HUES6 (cell line): ENCODE measurements around the gene OGA.

ENCODE experiments used
- H3K27ac ChIP-seq: 2 replicates; pipeline ENCODE4 v1.7.0; 2013; ENCODE audit warnings: low read depth, mild to moderate bottlenecking, low read length, inconsistent platforms
- H3K27me3 ChIP-seq: 2 replicates; pipeline ENCODE4 v1.6.1; 2013; ENCODE audit warnings: low read length; ENCODE audit not compliant: control insufficient read depth, insufficient read depth
- H3K36me3 ChIP-seq: 2 replicates; pipeline ENCODE4 v1.6.1; 2013; ENCODE audit warnings: low read length; ENCODE audit not compliant: control insufficient read depth, insufficient read depth
- H3K4me1 ChIP-seq: 2 replicates; pipeline ENCODE4 v1.6.1; 2013; ENCODE audit warnings: low read length; ENCODE audit not compliant: control insufficient read depth, insufficient read depth
- H3K4me3 ChIP-seq: 2 replicates; pipeline ENCODE4 v1.5.1; 2013; ENCODE audit warnings: low read depth, low read length
- H3K9ac ChIP-seq: one replicate; pipeline ENCODE4 v1.6.1; 2013; ENCODE audit warnings: mild to moderate bottlenecking, low read length
- H3K9me3 ChIP-seq: 2 replicates; pipeline ENCODE4 v1.6.1; 2013; ENCODE audit warnings: low read depth, low read length; ENCODE audit not compliant: control insufficient read depth, insufficient read depth

OGA gene

DNA sequence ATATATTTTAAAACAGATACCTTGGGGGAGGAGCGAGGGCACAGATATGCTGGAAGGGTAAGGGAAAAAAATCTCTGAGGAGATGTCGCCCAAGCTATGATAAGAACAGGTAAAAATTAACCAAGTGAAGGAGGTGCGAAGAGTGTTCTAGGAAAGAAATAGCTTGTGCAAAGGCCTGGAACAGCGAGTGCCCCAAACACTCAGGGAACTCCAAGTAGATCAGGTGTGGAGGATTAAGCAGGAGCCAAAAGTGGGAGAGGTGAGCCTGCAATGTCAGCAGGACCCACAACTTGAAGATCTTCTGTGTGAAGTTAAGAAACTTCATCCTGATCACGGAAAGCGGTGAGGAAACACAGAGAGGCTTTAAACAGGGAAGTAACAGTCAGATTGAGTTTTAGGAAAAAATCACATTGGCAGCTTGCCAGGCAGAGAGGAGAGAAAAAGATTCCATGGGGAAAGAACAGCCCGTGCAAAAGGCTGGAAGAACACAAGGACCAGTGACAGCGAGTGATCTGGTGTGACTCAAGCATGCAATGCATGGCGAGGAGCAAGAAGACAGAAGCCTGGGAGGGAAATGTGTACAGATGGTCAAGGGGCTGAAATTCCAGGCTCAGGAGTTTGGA lies 73.1 kb downstream of the OGA start:
- no peak overlapping the region for H3K27ac ChIP-seq
- H3K36me3 ChIP-seq, result no peaks in the 10 kb centered on the region
- H3K9me3 ChIP-seq, result no peaks in the 10 kb centered on the region
- no peaks in the 10 kb centered on the region for H3K27me3 ChIP-seq
- peaks cover 20% of the 10 kb centered on the region for H3K4me1 ChIP-seq
- H3K9ac ChIP-seq, result no peak overlapping the region
- H3K4me3 ChIP-seq, result no peak overlapping the region

DNA sequence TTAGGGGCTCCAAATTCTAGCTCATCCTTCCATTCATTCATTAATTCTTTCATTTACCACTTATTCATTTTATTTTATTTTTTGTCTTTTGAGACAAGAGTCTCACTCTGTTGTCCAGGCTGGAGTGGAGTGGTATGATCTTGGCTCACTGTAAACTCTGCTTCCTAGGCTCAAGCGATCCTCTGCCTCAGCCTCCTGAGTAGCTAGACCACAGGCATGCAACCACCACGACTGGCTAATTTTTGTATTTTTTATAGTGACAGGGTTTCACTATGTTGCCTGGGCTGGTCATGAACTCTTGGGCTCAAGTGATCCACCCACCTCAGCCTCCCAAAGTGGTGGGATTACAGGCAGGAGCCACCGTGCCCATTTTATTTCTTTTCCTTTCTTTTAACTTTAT lies 74.0 kb downstream of the OGA start:
- Histone ChIP-seq H3K36me3 (no peaks in the 10 kb centered on the region), H3K27me3 (no peaks in the 10 kb centered on the region), H3K27ac (no peak overlapping the region), H3K9me3 (no peaks in the 10 kb centered on the region), H3K9ac (no peak overlapping the region), H3K4me3 (no peak overlapping the region), H3K4me1 (peaks cover 12% of the 10 kb centered on the region)

GRCh38 chr10:101741938-101742337 lies 76.3 kb downstream of the OGA start:
- Histone ChIP-seq H3K36me3 (no peaks in the 10 kb centered on the region), H3K27me3 (no peaks in the 10 kb centered on the region), H3K27ac (no peak overlapping the region), H3K4me3 (no peak overlapping the region), H3K4me1 (no peaks in the 10 kb centered on the region), H3K9ac (no peak overlapping the region), H3K9me3 (no peaks in the 10 kb centered on the region)

- H3K27ac ChIP-seq, result no peak overlapping the region
- no peak overlapping the region for H3K9ac ChIP-seq
- no peaks in the 10 kb centered on the region for H3K4me1 ChIP-seq
- no peaks in the 10 kb centered on the region for H3K27me3 ChIP-seq
- H3K4me3 ChIP-seq, result no peak overlapping the region
- no peaks in the 10 kb centered on the region for H3K9me3 ChIP-seq
- no peaks in the 10 kb centered on the region for H3K36me3 ChIP-seq
These were observed 81.6 kb downstream of the OGA start for GRCh38 chr10:101736666-101737065.
